Ovary (tissue), 3 donors: ENCODE measurements around the gene APOL6.

Experiments
- EP300 ChIP-seq: sonication (generic); formaldehyde crosslinking; IDR thresholded peaks from one replicate; pipeline ENCODE4 v1.6.1; 2017; ENCODE audit warnings: antibody characterized with exemption
- POLR2A ChIP-seq: fragments of 450-650 bp; IDR thresholded peaks from one replicate; pipeline ENCODE4 v1.6.1; 2017; ENCODE audit warnings: antibody characterized with exemption, mild to moderate bottlenecking, moderate library complexity
- TF ChIP-seq, protein P1 (sequence below), 3 donors: fragments of 450-650 bp in 2 of 3; fragments of 200-600 bp in 1 of 3; IDR thresholded peaks; one replicate each; pipeline versions ENCODE4 v1.5.1 to v1.8.0; 2016 to 2022; ENCODE audit warnings: antibody characterized with exemption in 3 of 3, mild to moderate bottlenecking in 1 of 3
- donor health status: DM: no; HTN: no; CAD: no.

DNA sequence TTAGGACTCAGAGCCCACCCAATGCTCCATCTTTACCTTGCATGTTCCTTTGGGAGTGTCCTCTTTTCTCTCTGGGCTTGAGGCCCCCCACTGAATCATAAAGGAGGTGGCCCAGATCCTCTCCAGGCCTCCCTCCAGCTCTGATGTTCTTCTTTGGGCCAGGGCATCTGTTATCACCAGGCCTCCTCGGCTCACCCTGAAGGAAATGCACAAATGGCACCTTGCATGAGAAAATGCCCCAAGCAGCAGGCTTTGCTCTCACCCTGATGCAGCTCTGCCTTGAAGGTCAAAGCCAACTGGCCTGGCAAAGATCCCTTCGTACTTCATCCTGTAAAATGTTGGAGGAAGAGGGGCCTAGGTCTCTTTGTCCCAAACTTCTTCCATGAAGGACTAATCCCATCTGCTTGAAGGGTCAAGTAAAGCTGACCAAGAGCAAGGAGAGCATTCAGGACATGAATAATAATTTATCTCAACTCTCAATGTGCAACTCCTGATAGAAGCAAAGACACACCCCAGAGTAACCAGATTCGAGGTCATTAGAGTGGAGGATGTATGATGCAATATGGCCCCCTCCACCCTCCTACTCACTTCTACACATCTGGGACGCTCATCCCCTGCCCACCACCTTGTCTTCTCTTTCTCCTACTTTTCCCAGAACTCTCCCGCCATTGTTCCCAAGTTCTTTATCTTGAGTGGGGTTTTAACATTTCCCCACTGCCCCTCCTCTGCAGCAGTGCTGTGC lies 9.5 kb downstream of the APOL6 start:
- TF ChIP-seq, protein P1, sequence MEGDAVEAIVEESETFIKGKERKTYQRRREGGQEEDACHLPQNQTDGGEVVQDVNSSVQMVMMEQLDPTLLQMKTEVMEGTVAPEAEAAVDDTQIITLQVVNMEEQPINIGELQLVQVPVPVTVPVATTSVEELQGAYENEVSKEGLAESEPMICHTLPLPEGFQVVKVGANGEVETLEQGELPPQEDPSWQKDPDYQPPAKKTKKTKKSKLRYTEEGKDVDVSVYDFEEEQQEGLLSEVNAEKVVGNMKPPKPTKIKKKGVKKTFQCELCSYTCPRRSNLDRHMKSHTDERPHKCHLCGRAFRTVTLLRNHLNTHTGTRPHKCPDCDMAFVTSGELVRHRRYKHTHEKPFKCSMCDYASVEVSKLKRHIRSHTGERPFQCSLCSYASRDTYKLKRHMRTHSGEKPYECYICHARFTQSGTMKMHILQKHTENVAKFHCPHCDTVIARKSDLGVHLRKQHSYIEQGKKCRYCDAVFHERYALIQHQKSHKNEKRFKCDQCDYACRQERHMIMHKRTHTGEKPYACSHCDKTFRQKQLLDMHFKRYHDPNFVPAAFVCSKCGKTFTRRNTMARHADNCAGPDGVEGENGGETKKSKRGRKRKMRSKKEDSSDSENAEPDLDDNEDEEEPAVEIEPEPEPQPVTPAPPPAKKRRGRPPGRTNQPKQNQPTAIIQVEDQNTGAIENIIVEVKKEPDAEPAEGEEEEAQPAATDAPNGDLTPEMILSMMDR (IDR thresholded peaks at IDR 0.05): no peak
- TF ChIP-seq POLR2A: no peak
- TF ChIP-seq EP300: no peak
